Stimulated activated CD8-positive, alpha-beta memory T cell treated with anti-CD3 and anti-CD28 coated beads, Interleukin-15, amount 100 ng/mL, for 48 hours (primary cell): ENCODE measurements around the gene AK4.

Source experiments
- DNase-seq, 2 donors: peaks; one replicate each; pipeline ENCODE4 v3.0.0-alpha.2; 2020; ENCODE audit warnings: low read depth in 2 of 2

AK4 gene

GRCh38 chr1:65250826-65251225 is 102.8 kb downstream of the AK4 start:
- no peak for DNase-seq

DNA sequence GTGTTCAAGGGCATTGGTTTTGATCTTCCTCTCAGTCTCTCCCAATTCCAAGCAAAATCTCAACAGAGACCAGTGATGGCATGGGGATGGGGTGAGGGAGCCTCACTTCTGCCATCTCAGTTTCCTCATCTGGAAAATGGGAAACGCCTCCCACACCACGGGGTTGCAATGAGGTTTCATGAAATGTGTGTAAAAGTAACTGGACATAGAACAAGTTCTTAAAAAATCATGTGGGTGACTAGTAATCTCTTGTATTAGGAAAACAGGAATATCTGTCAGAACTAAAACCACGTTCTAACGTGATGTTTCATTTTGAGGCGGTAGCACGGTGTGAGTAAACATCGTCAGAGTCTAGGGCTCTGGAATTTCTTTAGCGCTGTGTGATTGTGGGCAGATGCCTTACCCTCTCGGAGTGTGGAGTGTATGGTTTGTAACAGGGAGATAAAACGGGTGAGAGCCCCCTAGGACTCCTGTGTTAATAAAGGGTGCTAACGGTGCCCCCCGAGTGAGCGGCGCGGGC is 105.9 kb downstream of the AK4 start:
- no peak for DNase-seq

DNA sequence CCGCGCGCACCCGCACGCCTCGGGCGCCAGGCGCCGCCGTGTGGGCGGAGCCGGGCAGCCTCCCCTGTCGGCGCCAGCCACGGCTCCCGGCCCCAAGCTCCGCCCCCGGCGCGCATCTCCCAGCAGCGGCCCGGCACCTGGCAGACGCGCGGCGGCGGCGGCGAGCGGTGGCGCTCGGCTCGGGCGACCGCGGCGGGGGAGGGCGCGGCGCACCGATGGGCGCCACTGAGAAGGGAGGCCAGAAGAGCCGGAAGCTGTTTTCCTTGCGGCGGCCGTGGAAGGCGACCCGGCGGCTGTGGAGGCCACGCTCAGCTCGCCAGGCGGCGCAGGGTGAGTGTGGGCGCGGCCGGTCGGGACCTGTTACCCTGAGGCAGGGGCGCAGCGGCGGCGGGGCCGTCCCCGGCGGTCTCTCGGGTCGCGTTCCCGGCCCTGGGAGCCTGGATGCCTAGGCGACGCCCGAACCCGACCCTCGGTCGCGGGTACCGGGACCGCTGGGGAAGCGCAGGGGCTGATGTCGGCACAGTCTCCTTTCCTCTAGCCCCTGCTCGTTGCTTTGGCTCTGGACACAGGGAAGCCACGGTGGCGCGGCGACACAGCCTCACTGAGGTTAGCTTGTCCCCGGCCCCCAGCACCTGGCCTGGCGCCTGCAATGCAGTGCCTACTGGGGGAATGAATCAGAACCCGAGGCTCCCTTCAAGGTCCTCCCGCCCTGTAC is 106.5 kb downstream of the AK4 start:
- DNase-seq: peak; percentile 77 to 78

GRCh38 chr1:65255035-65255655 is 107.1 kb downstream of the AK4 start:
- no peak for DNase-seq

GRCh38 chr1:65255656-65256050 is 107.7 kb downstream of the AK4 start:
- no peak for DNase-seq

DNA sequence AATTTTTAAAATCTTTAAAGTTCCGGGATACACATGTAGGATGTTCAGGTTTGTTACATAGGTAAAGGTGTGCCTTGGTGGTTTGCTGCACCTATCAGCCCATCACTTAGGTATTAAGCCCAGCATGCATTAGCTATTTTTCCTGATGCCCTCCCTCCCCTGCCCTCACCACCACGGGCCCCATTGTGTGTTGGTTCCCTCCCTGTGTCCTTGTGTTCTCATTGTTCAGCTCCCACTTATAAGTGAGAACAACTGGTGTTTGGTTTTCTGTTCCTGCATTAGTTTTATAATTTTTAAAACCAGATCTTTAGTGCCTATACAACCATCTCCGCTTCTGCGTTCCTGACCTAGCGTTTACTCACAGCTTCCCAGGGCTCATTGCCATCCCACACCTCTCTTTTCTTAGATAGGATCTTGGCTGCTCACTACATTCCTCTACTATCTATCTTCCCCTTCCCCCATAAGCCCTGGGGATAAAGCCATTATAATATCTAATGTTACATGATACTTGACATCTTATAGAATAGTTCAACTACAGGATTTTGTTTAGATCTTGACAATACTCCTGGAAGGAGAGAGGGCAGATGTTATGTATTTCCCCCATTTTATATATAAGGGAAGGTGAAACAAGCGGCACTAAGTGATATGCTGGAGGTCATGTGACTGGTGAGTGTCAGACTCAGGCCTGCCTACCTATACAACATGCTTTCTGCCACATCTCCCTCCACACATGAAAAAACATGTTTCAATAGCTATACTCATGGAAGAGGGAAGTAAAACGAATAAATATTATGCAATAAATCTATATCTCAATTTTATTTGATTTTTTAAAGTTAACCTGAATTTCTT is 109.1 kb downstream of the AK4 start:
- no peak for DNase-seq

GRCh38 chr1:65258106-65258505 is 110.1 kb downstream of the AK4 start:
- no peak for DNase-seq

DNA sequence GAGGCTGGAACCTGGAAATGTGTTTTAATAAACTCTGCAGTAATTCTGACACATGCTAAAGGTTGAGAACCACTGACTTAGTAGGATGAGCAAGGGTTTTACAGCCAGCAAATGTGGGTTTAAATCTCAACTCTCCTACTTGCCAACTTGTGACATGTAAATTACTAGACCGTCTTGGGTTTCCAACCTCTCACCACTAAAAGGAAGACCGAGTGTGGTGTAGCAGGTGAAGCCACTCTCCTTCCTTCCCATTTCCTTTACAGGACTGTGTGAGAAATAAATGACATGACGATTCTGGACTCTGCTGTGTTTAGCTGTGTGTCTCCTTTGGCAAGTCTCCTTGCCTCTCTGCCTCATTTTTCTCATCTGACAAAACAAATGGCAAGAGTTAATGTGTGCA is 111.8 kb downstream of the AK4 start:
- DNase-seq: no peak

- DNase-seq: no peak
Observed at GRCh38 chr1:65260851-65261473, 113.0 kb downstream of the AK4 start.

- no peak for DNase-seq
Observed at GRCh38 chr1:65263286-65263685, 115.3 kb downstream of the AK4 start.

- DNase-seq: no peak
Observed at GRCh38 chr1:65264197-65264929, 116.4 kb downstream of the AK4 start.

DNA sequence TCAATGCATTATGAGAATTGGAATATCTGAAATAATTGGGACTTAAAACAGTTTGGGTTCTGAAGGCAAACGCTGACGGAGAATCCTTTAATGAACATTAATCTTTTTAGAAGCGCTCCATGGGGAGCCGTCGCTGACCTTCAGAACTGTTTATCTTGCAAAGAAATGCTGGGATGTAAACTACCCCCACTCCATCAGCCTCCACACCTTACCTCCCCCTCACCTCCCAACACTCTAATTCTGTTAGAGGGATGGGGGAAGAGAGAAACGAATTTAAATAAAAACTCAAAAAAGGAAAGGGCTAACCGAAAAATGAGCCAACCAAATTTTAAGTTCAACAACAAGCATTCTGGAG is 117.3 kb downstream of the AK4 start:
- no peak for DNase-seq

GRCh38 chr1:65265651-65266351 is 117.8 kb downstream of the AK4 start:
- DNase-seq: no peak

DNA sequence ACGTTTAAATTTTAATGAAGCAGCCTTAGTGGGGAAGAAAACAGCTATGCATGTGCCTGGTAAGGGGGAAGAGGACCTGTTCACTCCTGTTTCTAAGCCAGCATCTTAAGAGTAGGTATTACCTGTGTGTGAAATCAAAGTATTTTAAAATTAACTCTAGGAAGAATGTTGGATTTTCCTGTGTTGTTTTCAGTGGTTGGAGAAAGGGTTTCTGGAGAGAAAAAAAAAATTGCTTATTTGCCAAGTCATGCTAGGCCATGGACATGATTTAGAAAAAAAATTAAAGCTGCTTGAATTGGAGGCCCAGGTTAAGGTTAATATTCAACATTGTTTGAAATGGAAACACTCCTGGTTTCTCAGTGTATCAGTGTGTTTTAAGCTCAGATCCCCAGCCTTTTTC is 118.5 kb downstream of the AK4 start:
- DNase-seq: no peak

DNA sequence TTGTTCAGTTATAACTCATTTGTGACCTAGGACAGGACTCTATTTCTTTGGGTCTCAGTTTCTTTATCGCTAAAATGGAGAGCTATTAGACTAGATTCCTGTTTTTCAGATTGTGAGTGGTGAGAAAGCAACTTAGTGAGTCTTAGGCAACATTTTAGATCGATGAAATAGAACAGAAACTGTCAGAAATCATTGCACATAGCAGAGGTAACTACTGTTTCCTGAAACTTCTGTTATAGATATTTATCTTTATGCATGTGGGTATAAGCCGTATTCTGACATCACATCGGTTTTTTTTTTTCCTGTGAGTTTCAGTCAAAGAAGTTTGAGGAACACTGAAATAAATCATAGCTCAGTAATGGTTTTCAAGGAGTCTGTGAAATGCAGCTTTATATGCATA is 119.3 kb downstream of the AK4 start:
- DNase-seq: no peak

- no peak for DNase-seq
Observed at GRCh38 chr1:65267683-65268082, 119.7 kb downstream of the AK4 start.

DNA sequence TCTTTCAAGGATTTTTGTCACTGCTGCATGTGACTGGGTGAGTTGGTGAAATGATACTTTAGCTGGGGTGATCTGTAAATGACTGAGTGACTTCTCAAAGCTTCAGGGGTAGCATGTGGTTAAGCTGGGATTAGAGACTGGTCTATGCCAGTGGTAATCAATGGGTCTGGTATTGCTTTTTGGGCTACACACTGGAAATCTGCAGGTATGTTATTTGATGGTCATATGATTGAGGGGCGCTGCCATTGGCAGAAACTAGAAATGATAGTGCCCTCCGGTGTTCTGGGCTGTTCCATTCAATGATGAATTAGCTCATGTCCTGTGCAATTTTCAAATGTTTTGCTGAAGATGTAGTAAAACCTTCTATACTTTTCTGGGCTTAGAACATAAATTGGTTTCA is 121.6 kb downstream of the AK4 start:
- no peak for DNase-seq

GRCh38 chr1:65276197-65276939 is 128.4 kb downstream of the AK4 start:
- no peak for DNase-seq

GRCh38 chr1:65277605-65278347 is 129.8 kb downstream of the AK4 start:
- no peak for DNase-seq
